HEK293 (cell line): ENCODE measurements around the gene HDAC7.

Experiments
- ATF2 ChIP-seq: fragments of 450-650 bp; formaldehyde crosslinking; IDR thresholded peaks from 2 replicates; pipeline ENCODE4 v1.5.1; 2016; ENCODE audit warnings: missing biosample characterization, missing genetic modification characterization, low read depth
- BCL6B ChIP-seq: fragments of 450-650 bp; formaldehyde crosslinking; IDR thresholded peaks from 2 replicates; pipeline ENCODE4 v1.5.1; 2017; ENCODE audit warnings: missing biosample characterization, missing genetic modification characterization
- CTCF ChIP-seq: fragments of 450-650 bp; formaldehyde crosslinking; IDR thresholded peaks from 2 replicates; pipeline ENCODE4 v1.5.1; 2016; ENCODE audit warnings: missing biosample characterization, missing genetic modification characterization
- GFI1B ChIP-seq: fragments of 450-650 bp; formaldehyde crosslinking; IDR thresholded peaks from 2 replicates; pipeline ENCODE4 v1.5.1; 2016; ENCODE audit warnings: missing biosample characterization, missing genetic modification characterization
- PATZ1 ChIP-seq: fragments of 450-650 bp; formaldehyde crosslinking; IDR thresholded peaks from 2 replicates; pipeline ENCODE4 v1.5.1; 2016; ENCODE audit warnings: missing biosample characterization, missing genetic modification characterization
- YY1 ChIP-seq: fragments of 450-650 bp; formaldehyde crosslinking; IDR thresholded peaks from 2 replicates; pipeline ENCODE4 v1.5.1; 2018; ENCODE audit warnings: missing biosample characterization, missing genetic modification characterization
- ZBTB1 ChIP-seq: fragments of 450-650 bp; formaldehyde crosslinking; IDR thresholded peaks from 2 replicates; pipeline ENCODE4 v1.5.1; 2016; ENCODE audit warnings: missing biosample characterization, missing genetic modification characterization
- ZBTB7A ChIP-seq: fragments of 450-650 bp; formaldehyde crosslinking; IDR thresholded peaks from 2 replicates; pipeline ENCODE4 v1.5.1; 2016; ENCODE audit warnings: low read depth, missing biosample characterization, missing genetic modification characterization
- ZBTB8A ChIP-seq: fragments of 450-650 bp; formaldehyde crosslinking; IDR thresholded peaks from 2 replicates; pipeline ENCODE4 v1.5.1; 2016; ENCODE audit warnings: missing biosample characterization, missing genetic modification characterization
- ZNF214 ChIP-seq: fragments of 450-650 bp; formaldehyde crosslinking; IDR thresholded peaks from 2 replicates; pipeline ENCODE4 v1.5.1; 2017; ENCODE audit warnings: missing biosample characterization, mild to moderate bottlenecking, missing genetic modification characterization, borderline replicate concordance
- ZNF274 ChIP-seq, 2 experiments: fragments of 200-500 bp in 1 of 2; fragments of 450-650 bp in 1 of 2; sonication (Bioruptor generic) in 1 of 2; formaldehyde crosslinking in 1 of 2; IDR thresholded peaks; 2 replicates each; pipeline versions ENCODE4 v1.5.1 to v1.6.1; 2014 to 2016; ENCODE audit warnings: borderline replicate concordance in 1 of 2, inconsistent platforms in 1 of 2, low read length in 1 of 2, missing biosample characterization in 1 of 2, missing genetic modification characterization in 1 of 2
- ZNF416 ChIP-seq: fragments of 450-650 bp; formaldehyde crosslinking; IDR thresholded peaks from 2 replicates; pipeline ENCODE4 v1.5.1; 2016; ENCODE audit warnings: missing biosample characterization, missing genetic modification characterization
- ZNF521 ChIP-seq: fragments of 450-650 bp; formaldehyde crosslinking; IDR thresholded peaks from 2 replicates; pipeline ENCODE4 v1.5.1; 2017; ENCODE audit warnings: missing biosample characterization, mild to moderate bottlenecking, missing genetic modification characterization
- ZNF549 ChIP-seq: fragments of 450-650 bp; IDR thresholded peaks from 2 replicates; pipeline ENCODE4 v1.5.1; 2018; ENCODE audit warnings: missing biosample characterization, missing genetic modification characterization, mild to moderate bottlenecking, inconsistent platforms, moderate library complexity

- TF ChIP-seq GFI1B (tag by site-specific recombination) (no peak), PATZ1 (tag by site-specific recombination) (no peak), ZBTB7A (no peak), ZBTB1 (tag by site-specific recombination) (no peak), ZNF274 (IDR thresholded peaks at IDR 0.05; ENCODE audit: low read length) (no peak), ZNF274 (tag by site-specific recombination; IDR thresholded peaks at IDR 0.05; ENCODE audit: borderline replicate concordance) (no peak), ZBTB8A (tag by site-specific recombination) (no peak), ZNF214 (tag by site-specific recombination) (no peak), CTCF (tag by site-specific recombination) (no peak), BCL6B (tag by site-specific recombination) (no peak), ZNF416 (tag by site-specific recombination) (no peak), ATF2 (no peak), ZNF521 (no peak), ZNF549 (no peak), YY1 (tag by site-specific recombination) (no peak)
Measured at GRCh38 chr12:47790676-47791350, 28.9 kb downstream of the HDAC7 start.
